ENCODE results near the gene MMS19.

- no peak for TF ChIP-seq POLR2AphosphoS5 (IDR thresholded peaks at IDR 0.05)
- no peak for TF ChIP-seq CTCF (IDR thresholded peaks at IDR 0.05)
- no peak for TF ChIP-seq POLR2A (IDR thresholded peaks at IDR 0.05)
Observed at GRCh38 chr10:97502916-97503315, 4.7 kb upstream of the MMS19 start.
